ENCODE data around the gene S100A1.

S100A1 gene

GRCh38 chr1:153608742-153609584, 19.3 kb upstream of the S100A1 start:
- no peak for TF ChIP-seq CTCF (IDR thresholded peaks at IDR 0.05; ENCODE audit: low read depth, low read length)
- Histone ChIP-seq H3K27me3 (no peaks in the 10 kb centered on the region), H3K9me3 (no peaks in the 10 kb centered on the region), H3K4me1 (peaks cover 19% of the 10 kb centered on the region), H3K36me3 (no peaks in the 10 kb centered on the region), H3K4me3 (ENCODE audit: low read depth, low read length) (no peak overlapping the region)
- no peak for DNase-seq

GRCh38 chr1:153609585-153609907, 18.7 kb upstream of the S100A1 start:
- TF ChIP-seq CTCF (IDR thresholded peaks at IDR 0.05; ENCODE audit: low read depth, low read length): no peak
- peaks cover 19% of the 10 kb centered on the region for H3K4me1 ChIP-seq
- no peak for DNase-seq
- H3K4me3 ChIP-seq (ENCODE audit: low read depth, low read length): no peak overlapping the region
- no peaks in the 10 kb centered on the region for H3K27me3 ChIP-seq
- no peaks in the 10 kb centered on the region for H3K36me3 ChIP-seq
- H3K9me3 ChIP-seq: no peaks in the 10 kb centered on the region

GRCh38 chr1:153610334-153610733, 17.9 kb upstream of the S100A1 start:
- Histone ChIP-seq H3K4me3 (ENCODE audit: low read depth, low read length) (no peak overlapping the region), H3K4me1 (peaks cover 19% of the 10 kb centered on the region)

GRCh38 chr1:153610811-153611301, 17.4 kb upstream of the S100A1 start:
- peaks cover 19% of the 10 kb centered on the region for H3K4me1 ChIP-seq
- H3K4me3 ChIP-seq (ENCODE audit: low read depth, low read length): no peak overlapping the region

More at GRCh38 chr1:153610334-153610733, 17.9 kb upstream of the S100A1 start:
- peak; percentile 57 for DNase-seq
- Histone ChIP-seq H3K27me3 (no peaks in the 10 kb centered on the region), H3K36me3 (no peaks in the 10 kb centered on the region), H3K9me3 (no peaks in the 10 kb centered on the region)
- TF ChIP-seq CTCF (IDR thresholded peaks at IDR 0.05; ENCODE audit: low read depth, low read length): no peak

GRCh38 chr1:153611356-153611755, 16.9 kb upstream of the S100A1 start:
- TF ChIP-seq CTCF (IDR thresholded peaks at IDR 0.05; ENCODE audit: low read depth, low read length): no peak
- DNase-seq: no peak
- Histone ChIP-seq H3K4me3 (ENCODE audit: low read depth, low read length) (no peak overlapping the region), H3K36me3 (no peaks in the 10 kb centered on the region), H3K27me3 (no peaks in the 10 kb centered on the region), H3K9me3 (no peaks in the 10 kb centered on the region), H3K4me1 (peaks cover 19% of the 10 kb centered on the region)

More at GRCh38 chr1:153610811-153611301, 17.4 kb upstream of the S100A1 start:
- no peaks in the 10 kb centered on the region for H3K36me3 ChIP-seq
- no peaks in the 10 kb centered on the region for H3K9me3 ChIP-seq
- no peak for DNase-seq
- no peaks in the 10 kb centered on the region for H3K27me3 ChIP-seq
- no peak for TF ChIP-seq CTCF (IDR thresholded peaks at IDR 0.05; ENCODE audit: low read depth, low read length)

GRCh38 chr1:153612111-153612754, 16.0 kb upstream of the S100A1 start:
- no peak for TF ChIP-seq CTCF (IDR thresholded peaks at IDR 0.05; ENCODE audit: low read depth, low read length)
- Histone ChIP-seq H3K9me3 (no peaks in the 10 kb centered on the region), H3K27me3 (no peaks in the 10 kb centered on the region), H3K36me3 (no peaks in the 10 kb centered on the region), H3K4me1 (peaks cover 19% of the 10 kb centered on the region), H3K4me3 (ENCODE audit: low read depth, low read length) (no peak overlapping the region)
- no peak for DNase-seq

All from BE2C (cell line).